GM23248 (cell line): ENCODE data around the gene DPP6. TPM values are rescaled to one million over a fixed set of nuclear protein-coding genes. Genes with fewer than 3 reads are reported as not detected.
"Not testable (repeated sequence)": the region's sequence is repeated elsewhere in the genome, so short reads cannot be mapped to it uniquely, and the experiment has no call there.

Experiments used
- DNase-seq: peaks from one replicate; pipeline ENCODE4 v3.0.0-alpha.2; 2015
- H2AFZ ChIP-seq: fragments of 200-600 bp; sonication (generic); 2 replicates; pipeline ENCODE4 v1.6.1; 2016; ENCODE audit warnings: antibody characterized with exemption
- H3F3A ChIP-seq: fragments of 200-600 bp; sonication (generic); 2 replicates; pipeline ENCODE4 v1.6.1; 2016; ENCODE audit warnings: mild to moderate bottlenecking, antibody characterized with exemption, mixed run types; ENCODE audit not compliant: insufficient read depth
- H3K27ac ChIP-seq: fragments of 200-600 bp; sonication (generic); 2 replicates; pipeline ENCODE4 v1.5.1; 2016; ENCODE audit warnings: mild to moderate bottlenecking
- H3K27me3 ChIP-seq: fragments of 200-600 bp; sonication (generic); replicated peaks from 2 replicates; pipeline ENCODE4 v1.6.1; 2016; ENCODE audit warnings: mild to moderate bottlenecking; ENCODE audit not compliant: insufficient read depth
- H3K36me3 ChIP-seq: fragments of 200-600 bp; sonication (generic); 2 replicates; pipeline ENCODE4 v1.6.1; 2016; ENCODE audit warnings: low read depth, mild to moderate bottlenecking
- H3K4me1 ChIP-seq: fragments of 200-600 bp; sonication (generic); 2 replicates; pipeline ENCODE4 v1.6.1; 2016; ENCODE audit warnings: mild to moderate bottlenecking; ENCODE audit not compliant: insufficient read depth
- H3K4me2 ChIP-seq: fragments of 200-600 bp; sonication (generic); one replicate; pipeline ENCODE4 v1.6.1; 2016; ENCODE audit warnings: mild to moderate bottlenecking; ENCODE audit not compliant: unreplicated experiment
- H3K4me3 ChIP-seq: fragments of 200-600 bp; sonication (generic); 2 replicates; pipeline ENCODE4 v1.5.1; 2016; ENCODE audit warnings: mild to moderate bottlenecking
- H3K79me2 ChIP-seq: fragments of 200-600 bp; sonication (generic); 2 replicates; pipeline ENCODE4 v1.6.1; 2016; ENCODE audit warnings: mild to moderate bottlenecking; ENCODE audit not compliant: insufficient read depth
- H3K9ac ChIP-seq: fragments of 200-600 bp; sonication (generic); 2 replicates; pipeline ENCODE4 v1.6.1; 2016; ENCODE audit warnings: mild to moderate bottlenecking
- H3K9me2 ChIP-seq: fragments of 200-600 bp; sonication (generic); 2 replicates; pipeline ENCODE4 v1.6.1; 2016; ENCODE audit warnings: mixed run types, mild to moderate bottlenecking, moderate library complexity; ENCODE audit not compliant: insufficient read depth
- H3K9me3 ChIP-seq: fragments of 200-600 bp; sonication (generic); one replicate; pipeline ENCODE4 v1.6.1; 2017; ENCODE audit warnings: low read depth
- H4K20me1 ChIP-seq: fragments of 200-600 bp; sonication (generic); 2 replicates; pipeline ENCODE4 v1.6.0; 2016; ENCODE audit not compliant: insufficient read depth
- WGBS, 2 experiments: methylation state at CpG; one replicate each; pipeline ENCODE4 v1.1.6; 2015 to 2017; ENCODE audit warnings: low lambda C conversion rate in 2 of 2, low coverage in 1 of 2; ENCODE audit errors: missing lambda C conversion rate in 2 of 2; 5-methylcytosine and 5-hydroxymethylcytosine counted together
- in situ Hi-C: fragments of 300-500 bp; cut with MboI; formaldehyde crosslinking; loops from 2 replicates; pipeline ENCODE4 v1.15.0; 2020
- polyA plus RNA-seq: library from polyadenylated mRNA; unstranded; fragments of >200 nt; fragmentation: Nextera tagmentation; extraction: Ambion mirVana; gene quantifications from 2 replicates; pipeline ENCODE4 v1.2.1, GENCODE V29; 2016
- total RNA-seq: library from RNA; depleted of rRNA; stranded (reverse); fragments of >200 nt; shearing (Covaris generic); gene quantifications from 2 replicates; pipeline ENCODE4 v1.2.3, GENCODE V29; 2014; rRNA removed

DPP6 gene
- not detected in 2 replicates for total RNA-seq
- polyA plus RNA-seq = not detected in 2 replicates

DNA sequence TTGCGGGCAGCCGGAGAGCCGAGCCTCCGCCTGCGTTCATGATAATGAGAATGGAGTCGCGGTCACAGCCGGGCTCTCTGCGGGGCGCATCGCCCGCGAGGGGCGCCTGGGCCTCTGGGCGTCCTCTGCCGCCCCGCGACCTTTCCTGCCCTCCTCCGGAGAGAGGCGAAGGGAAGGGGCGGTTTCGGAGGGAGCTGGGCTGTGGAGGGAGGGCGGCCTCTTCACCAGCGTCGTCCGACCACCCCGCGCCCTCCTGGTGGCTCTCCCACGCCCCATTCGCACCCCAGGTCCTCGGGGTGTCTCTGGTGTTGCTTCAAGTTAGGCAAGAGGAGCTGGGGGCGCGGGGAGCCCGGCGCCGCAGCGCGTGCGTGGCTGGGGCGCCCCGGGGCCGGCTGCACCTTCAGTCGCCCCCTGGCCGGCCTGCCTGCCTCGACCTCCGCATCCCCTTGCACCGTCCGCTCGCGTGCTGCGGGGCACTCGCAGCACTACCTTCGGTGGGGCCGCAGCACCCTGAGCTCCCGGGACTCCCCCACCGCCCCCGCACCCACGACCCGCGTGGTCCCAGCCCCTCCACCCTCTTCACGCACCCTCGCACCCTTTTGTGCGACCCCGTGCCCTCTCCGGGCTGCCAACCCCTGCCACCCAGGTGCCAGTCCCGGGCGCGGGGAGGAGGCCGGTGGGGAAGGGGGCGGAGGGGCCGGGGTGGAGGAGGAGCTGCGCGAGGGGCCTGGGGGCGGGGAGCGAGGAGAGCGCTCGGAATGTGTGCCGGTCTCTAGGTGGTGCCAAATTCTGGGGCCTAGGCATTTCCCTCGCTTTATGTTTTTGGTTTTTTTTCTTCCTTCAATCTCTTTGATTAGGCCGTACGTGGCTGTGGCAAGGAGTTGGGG, at the start of gene DPP6:
Gene DPP6 (plus strand): TSS at position 756 of the 887 bp plus-strand sequence.
- H3K4me2 ChIP-seq, H3F3A ChIP-seq, H3K79me2 ChIP-seq, DNase-seq, H3K27me3 ChIP-seq, H3K27ac ChIP-seq, H3K36me3 ChIP-seq, H2AFZ ChIP-seq, H3K9me3 ChIP-seq, in situ Hi-C loops, H3K4me3 ChIP-seq, H4K20me1 ChIP-seq, H3K9me2 ChIP-seq, H3K4me1 ChIP-seq, H3K9ac ChIP-seq: not testable (repeated sequence)
- WGBS, 2 experiments = 1 to 3% methylated on average over 24 to 63 of the region's 81 CpGs

DNA sequence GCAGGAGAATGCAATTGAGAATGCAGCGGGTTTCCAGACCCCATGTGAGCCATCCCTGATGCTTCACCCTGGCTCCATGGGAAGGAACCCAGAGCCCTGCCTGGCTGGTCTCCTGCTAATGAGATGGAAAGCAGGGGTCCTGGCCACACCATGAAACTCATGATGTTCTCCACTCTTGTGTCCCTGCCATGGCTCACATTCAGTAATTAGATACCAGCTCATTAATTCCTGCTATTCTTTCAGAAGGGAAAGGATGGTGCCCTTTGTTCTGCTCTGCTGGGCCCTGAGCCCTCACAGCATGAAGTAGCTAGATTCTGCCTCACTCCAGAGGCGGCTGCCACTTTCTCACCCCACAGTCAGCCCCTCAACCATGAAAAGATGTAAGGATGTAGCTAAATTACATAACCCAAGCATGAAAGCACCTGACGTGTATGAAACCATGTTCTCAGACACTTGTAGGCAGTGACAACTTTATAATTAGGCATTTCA, 42.7 kb upstream of the DPP6 start:
- H3K9me3 ChIP-seq, H3K9ac ChIP-seq, H3F3A ChIP-seq, H3K79me2 ChIP-seq, in situ Hi-C loops, DNase-seq, H3K4me2 ChIP-seq, H3K27ac ChIP-seq, H2AFZ ChIP-seq, H3K4me1 ChIP-seq, H4K20me1 ChIP-seq, H3K4me3 ChIP-seq, H3K9me2 ChIP-seq, H3K27me3 ChIP-seq, H3K36me3 ChIP-seq: not testable (repeated sequence)
- 8 to 9% methylated on average over 2 of the region's 3 CpGs for WGBS, 2 experiments

DNA sequence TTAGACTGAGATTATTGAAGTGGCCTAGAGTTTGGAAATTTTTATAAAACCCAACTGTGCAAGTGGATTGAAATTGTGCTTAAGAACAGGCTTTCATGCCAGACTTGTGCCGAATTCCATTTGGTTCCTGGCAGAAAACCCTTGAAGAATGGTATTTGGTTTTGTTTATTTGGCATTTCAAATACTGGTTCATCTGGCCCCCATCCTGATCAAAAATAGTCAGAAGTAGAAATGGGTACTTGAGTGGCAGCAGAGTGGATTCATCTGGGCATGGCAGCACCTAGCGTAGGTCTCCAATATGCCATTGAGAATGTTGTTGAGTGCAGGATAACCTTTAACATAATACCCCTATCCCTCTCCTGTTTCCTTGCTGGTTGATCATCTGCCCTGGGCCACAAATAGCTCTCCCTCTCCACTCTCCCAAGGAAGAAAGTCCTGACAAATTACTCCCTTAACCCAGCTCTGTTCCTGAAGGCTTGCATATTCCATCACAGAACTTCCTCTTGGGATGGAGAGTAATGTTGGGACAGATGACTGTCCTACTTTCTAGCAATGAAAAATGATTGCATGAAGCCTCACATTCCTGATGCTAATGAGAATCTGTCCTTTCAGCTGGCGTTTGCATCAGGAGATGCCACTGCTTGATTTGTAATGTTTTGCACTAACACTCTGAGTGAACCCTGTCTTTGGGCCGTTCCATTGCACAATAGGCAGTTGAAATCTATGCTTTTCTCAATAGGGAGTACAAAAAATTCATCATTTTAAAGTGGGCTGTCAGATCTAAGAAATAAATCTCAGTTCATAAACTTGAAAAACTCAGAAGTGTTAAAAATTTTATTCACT, 41.3 kb upstream of the DPP6 start:
- H3K9me2 ChIP-seq, H3K4me2 ChIP-seq, H3K9ac ChIP-seq, H3K36me3 ChIP-seq, H3K27me3 ChIP-seq, H3F3A ChIP-seq, H4K20me1 ChIP-seq, H3K9me3 ChIP-seq, H2AFZ ChIP-seq, H3K4me1 ChIP-seq, DNase-seq, H3K4me3 ChIP-seq, H3K79me2 ChIP-seq, in situ Hi-C loops, H3K27ac ChIP-seq: not testable (repeated sequence)
- WGBS, 2 experiments = 25 to 28% methylated on average over 4 of the region's 4 CpGs

DNA sequence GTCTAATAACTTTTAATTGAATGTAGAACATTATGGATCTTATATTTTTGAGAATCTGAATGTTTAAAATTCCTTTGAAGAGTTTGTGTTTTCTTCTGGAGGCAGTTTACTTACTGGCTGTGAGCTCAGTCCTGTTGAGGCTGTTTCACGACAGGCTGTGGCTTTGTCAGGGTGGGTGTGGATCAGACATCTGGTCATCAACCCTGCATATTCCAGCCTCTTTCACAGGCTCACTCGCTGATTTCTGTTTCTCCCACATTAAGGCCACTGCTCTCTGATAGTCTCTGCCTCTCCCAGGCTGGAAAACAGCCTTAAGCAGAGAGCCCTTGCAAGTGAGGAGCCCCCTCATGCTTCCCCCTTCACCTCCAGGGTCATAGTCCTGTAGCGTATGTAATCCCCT, 39.4 kb upstream of the DPP6 start:
- H3K4me2 ChIP-seq, H3K36me3 ChIP-seq, DNase-seq, H2AFZ ChIP-seq, H4K20me1 ChIP-seq, H3K9me3 ChIP-seq, H3K27ac ChIP-seq, in situ Hi-C loops, H3K4me1 ChIP-seq, H3F3A ChIP-seq, H3K9me2 ChIP-seq, H3K27me3 ChIP-seq, H3K4me3 ChIP-seq, H3K79me2 ChIP-seq, H3K9ac ChIP-seq: not testable (repeated sequence)
- 7 to 10% methylated on average over 3 of the region's 3 CpGs for WGBS, 2 experiments

DNA sequence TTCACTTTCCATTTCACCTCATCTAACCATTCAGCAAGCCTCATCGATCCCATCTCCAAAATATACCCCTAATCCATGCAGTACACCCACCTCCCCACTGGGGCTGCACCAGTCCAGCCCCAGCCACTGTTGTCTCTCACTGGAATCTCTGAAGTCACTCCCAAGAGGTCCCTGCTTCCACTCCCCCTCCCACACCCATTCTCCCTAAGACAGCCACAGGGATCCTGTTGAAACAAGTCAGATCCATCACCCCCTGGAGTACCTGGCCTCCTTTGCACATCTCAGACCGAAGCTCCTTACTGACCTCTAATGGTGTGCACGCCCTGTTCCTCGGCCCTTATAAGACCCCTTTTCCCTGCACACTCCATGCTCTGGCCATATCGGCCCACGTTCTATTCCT, 36.6 kb upstream of the DPP6 start:
- H3K79me2 ChIP-seq, H3K27ac ChIP-seq, H3K4me1 ChIP-seq, H3K27me3 ChIP-seq, H4K20me1 ChIP-seq, H3K4me2 ChIP-seq, H3K36me3 ChIP-seq, H3K4me3 ChIP-seq, H3F3A ChIP-seq, in situ Hi-C loops, H3K9ac ChIP-seq, H3K9me2 ChIP-seq, H3K9me3 ChIP-seq, DNase-seq, H2AFZ ChIP-seq: not testable (repeated sequence)
- 27 to 35% methylated on average over 6 of the region's 6 CpGs for WGBS, 2 experiments

DNA sequence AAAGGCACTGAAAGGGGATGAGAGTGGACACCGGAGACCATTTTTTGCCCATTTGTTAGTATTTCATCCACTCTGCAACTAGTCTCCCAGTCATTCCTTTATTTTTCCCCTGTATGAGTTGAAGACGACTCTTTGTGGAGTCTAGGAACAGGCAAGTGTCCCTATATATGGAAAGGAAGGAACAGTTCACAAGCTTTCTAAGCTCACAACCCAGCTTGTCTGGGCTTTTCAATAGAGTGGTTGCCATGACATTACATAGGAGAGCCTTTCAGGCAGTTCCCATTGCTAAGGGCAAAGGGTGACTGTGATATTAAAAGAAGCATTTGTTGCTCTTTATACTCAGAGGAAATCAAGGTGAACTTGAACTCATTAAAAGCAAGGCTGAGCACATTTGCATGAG, 33.8 kb upstream of the DPP6 start:
- H4K20me1 ChIP-seq, H3F3A ChIP-seq, H3K79me2 ChIP-seq, H3K27ac ChIP-seq, in situ Hi-C loops, H3K9ac ChIP-seq, H3K9me3 ChIP-seq, H3K9me2 ChIP-seq, H3K4me1 ChIP-seq, H3K27me3 ChIP-seq, H2AFZ ChIP-seq, DNase-seq, H3K4me3 ChIP-seq, H3K4me2 ChIP-seq, H3K36me3 ChIP-seq: not testable (repeated sequence)
- WGBS, 2 experiments = 3 to 14% methylated on average over 2 of the region's 2 CpGs

DNA sequence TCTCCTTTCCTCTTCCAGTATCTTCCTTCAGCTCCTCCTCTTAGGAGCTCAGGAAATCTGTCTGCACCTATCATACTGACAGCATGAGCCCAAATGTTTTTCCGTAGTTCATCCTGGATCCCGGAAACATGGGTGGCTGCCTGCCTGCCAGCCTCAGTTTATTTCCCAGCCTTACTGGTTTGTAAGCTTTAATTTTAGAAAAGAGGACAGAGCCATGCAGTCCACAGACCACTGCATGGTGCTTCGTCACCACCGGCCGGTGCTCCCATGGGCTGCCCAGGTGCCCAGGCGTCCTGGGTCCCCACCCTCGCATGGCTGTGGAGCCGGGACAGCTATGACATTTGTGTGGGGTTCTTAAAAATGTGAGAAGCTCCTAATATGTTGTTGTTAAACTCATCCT, 24.4 kb upstream of the DPP6 start:
- H3K4me1 ChIP-seq, H2AFZ ChIP-seq, H3K9me3 ChIP-seq, H3K36me3 ChIP-seq, H4K20me1 ChIP-seq, H3K9ac ChIP-seq, H3K79me2 ChIP-seq, H3K4me2 ChIP-seq, H3F3A ChIP-seq, H3K27me3 ChIP-seq, DNase-seq, H3K27ac ChIP-seq, in situ Hi-C loops, H3K9me2 ChIP-seq, H3K4me3 ChIP-seq: not testable (repeated sequence)
- WGBS, 2 experiments = 34 to 42% methylated on average over 8 of the region's 8 CpGs
